SU-DHL-6 (cell line): Measurements from ENCODE around the gene HNRNPA1.
"Not testable (repeated sequence)": the region's sequence is repeated elsewhere in the genome, so short reads cannot be mapped to it uniquely, and the experiment has no call there.

ENCODE experiments used
- EZH2phosphoT487 ChIP-seq: fragments of 200-600 bp; sonication (generic), shearing (Covaris generic); conservative IDR thresholded peaks from 2 replicates; pipeline ENCODE4 v1.6.1; 2018; ENCODE audit warnings: mild to moderate bottlenecking, antibody characterized with exemption, low read length, moderate library complexity, mixed read lengths
- TF ChIP-seq, protein P1 (sequence below): fragments of 200-600 bp; sonication (generic); IDR thresholded peaks from one replicate; pipeline ENCODE4 v1.5.1; 2017; ENCODE audit warnings: antibody characterized with exemption, mild to moderate bottlenecking, low read length, moderate library complexity; ENCODE audit not compliant: insufficient read depth, poor library complexity, severe bottlenecking

DNA sequence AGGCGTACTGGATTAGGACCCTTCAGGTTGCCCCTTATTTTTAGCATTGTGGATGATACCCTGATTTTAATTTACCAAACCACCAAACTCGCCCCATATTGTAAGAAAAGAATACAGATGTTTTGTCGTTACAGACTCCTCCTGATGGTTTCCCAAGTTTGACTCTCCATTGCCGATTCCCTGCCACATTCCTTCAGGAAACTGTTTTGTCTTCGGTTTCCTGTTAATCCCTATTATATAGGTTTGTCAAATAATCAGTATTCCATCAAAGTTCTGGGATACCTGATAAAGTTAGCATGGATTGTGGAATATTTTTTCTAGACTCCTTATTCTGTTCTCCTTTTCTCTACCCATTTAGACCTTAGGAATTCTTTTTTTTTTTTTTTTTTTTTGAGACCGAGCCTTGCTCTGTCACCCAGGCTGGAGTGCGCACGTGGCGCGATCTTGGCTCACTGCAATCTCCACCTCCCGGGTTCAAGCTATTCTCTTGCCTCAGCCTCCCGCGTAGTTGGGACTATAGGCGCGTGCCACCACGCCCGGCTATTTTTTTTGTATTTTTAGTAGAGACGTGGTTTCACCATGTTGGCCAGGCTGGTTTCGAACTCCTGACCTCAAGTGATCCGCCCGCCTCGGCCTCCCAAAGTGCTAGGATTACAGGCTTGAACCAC is 45.0 kb downstream of the HNRNPA1 start:
- TF ChIP-seq, protein P1, sequence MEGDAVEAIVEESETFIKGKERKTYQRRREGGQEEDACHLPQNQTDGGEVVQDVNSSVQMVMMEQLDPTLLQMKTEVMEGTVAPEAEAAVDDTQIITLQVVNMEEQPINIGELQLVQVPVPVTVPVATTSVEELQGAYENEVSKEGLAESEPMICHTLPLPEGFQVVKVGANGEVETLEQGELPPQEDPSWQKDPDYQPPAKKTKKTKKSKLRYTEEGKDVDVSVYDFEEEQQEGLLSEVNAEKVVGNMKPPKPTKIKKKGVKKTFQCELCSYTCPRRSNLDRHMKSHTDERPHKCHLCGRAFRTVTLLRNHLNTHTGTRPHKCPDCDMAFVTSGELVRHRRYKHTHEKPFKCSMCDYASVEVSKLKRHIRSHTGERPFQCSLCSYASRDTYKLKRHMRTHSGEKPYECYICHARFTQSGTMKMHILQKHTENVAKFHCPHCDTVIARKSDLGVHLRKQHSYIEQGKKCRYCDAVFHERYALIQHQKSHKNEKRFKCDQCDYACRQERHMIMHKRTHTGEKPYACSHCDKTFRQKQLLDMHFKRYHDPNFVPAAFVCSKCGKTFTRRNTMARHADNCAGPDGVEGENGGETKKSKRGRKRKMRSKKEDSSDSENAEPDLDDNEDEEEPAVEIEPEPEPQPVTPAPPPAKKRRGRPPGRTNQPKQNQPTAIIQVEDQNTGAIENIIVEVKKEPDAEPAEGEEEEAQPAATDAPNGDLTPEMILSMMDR, result not testable (repeated sequence)
- TF ChIP-seq EZH2phosphoT487, result not testable (repeated sequence)
